WERI-Rb-1 (cell line): ENCODE measurements around the gene KIAA1755.

ENCODE experiments used
- DNase-seq: peaks from one replicate; pipeline ENCODE4 v3.0.0-alpha.2; 2020
- H3K27ac ChIP-seq: fragments of 250-450 bp; sonication (Bioruptor Pico); 2 replicates; pipeline ENCODE4 v1.5.1; 2020; ENCODE audit warnings: mild to moderate bottlenecking, moderate library complexity
- H3K27me3 ChIP-seq: fragments of 250-450 bp; sonication (Bioruptor Pico); 2 replicates; pipeline ENCODE4 v1.5.1; 2021; ENCODE audit warnings: mild to moderate bottlenecking, low read depth, moderate library complexity; ENCODE audit not compliant: insufficient read depth, severe bottlenecking
- H3K36me3 ChIP-seq: fragments of 250-450 bp; sonication (Bioruptor Pico); 2 replicates; pipeline ENCODE4 v1.5.1; 2020; ENCODE audit warnings: mild to moderate bottlenecking, moderate library complexity
- H3K4me3 ChIP-seq: 2 replicates; pipeline ENCODE4 v1.5.1; 2011; ENCODE audit warnings: low read depth, mild to moderate bottlenecking, control low read depth, low read length
- H3K9me3 ChIP-seq: fragments of 250-450 bp; sonication (Bioruptor Pico); 2 replicates; pipeline ENCODE4 v1.5.1; 2021; ENCODE audit warnings: mild to moderate bottlenecking, moderate library complexity; ENCODE audit not compliant: severe bottlenecking
- TF ChIP-seq, protein P1 (sequence below): IDR thresholded peaks from 2 replicates; pipeline ENCODE4 v1.5.1; 2011; ENCODE audit warnings: low read depth, mild to moderate bottlenecking, control low read depth, inconsistent platforms, low read length

The KIAA1755 gene

DNA sequence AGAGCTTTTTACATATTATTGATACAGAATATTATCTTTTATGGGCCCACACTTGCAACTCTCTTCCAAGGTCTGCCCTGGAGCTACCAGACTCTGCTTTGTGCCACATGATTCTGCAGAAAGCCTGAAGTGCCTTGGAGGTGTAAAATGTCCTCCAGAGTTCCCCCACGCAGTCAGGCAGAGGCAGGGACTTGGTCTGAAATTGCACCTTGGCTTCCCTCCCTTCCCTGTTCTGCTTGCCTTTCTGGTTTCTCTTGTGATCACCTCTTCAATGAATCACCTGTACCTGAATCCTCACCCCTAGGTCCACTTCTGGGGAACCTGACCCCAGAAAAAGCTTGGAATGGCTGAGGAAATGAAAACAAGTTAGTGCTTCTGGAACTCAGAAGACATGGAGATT lies 52.4 kb downstream of the KIAA1755 start:
- H3K27ac ChIP-seq: no peak overlapping the region
- TF ChIP-seq, protein P1, sequence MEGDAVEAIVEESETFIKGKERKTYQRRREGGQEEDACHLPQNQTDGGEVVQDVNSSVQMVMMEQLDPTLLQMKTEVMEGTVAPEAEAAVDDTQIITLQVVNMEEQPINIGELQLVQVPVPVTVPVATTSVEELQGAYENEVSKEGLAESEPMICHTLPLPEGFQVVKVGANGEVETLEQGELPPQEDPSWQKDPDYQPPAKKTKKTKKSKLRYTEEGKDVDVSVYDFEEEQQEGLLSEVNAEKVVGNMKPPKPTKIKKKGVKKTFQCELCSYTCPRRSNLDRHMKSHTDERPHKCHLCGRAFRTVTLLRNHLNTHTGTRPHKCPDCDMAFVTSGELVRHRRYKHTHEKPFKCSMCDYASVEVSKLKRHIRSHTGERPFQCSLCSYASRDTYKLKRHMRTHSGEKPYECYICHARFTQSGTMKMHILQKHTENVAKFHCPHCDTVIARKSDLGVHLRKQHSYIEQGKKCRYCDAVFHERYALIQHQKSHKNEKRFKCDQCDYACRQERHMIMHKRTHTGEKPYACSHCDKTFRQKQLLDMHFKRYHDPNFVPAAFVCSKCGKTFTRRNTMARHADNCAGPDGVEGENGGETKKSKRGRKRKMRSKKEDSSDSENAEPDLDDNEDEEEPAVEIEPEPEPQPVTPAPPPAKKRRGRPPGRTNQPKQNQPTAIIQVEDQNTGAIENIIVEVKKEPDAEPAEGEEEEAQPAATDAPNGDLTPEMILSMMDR: no peak

GRCh38 chr20:38207621-38208020 lies 52.9 kb downstream of the KIAA1755 start:
- no peak for DNase-seq
- Histone ChIP-seq H3K4me3 (no peak overlapping the region), H3K36me3 (no peaks in the 10 kb centered on the region), H3K9me3 (no peaks in the 10 kb centered on the region), H3K27ac (no peak overlapping the region), H3K27me3 (no peaks in the 10 kb centered on the region)
- TF ChIP-seq, protein P1: no peak

More for the DNA sequence above, 52.4 kb downstream of the KIAA1755 start:
- Histone ChIP-seq H3K4me3 (no peak overlapping the region), H3K9me3 (no peaks in the 10 kb centered on the region), H3K27me3 (no peaks in the 10 kb centered on the region), H3K36me3 (no peaks in the 10 kb centered on the region)
- no peak for DNase-seq

DNA sequence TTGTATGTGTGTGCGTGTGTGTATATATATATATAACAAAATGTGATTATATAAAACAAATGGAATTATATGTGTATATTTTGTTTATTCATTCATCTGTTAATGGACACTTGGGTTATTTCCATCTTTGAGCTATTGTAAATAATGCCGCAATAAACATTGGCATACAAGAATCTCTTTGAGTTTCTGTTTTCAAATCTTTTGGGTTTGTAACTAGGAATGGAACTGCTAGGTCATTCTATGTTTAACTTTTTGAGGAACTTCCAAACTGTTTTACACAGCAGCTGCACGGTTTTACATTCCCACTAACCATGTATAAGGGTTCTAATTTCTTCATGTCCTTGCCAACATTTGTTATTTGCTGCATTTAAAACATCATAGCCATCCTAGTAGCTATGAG lies 55.5 kb downstream of the KIAA1755 start:
- Histone ChIP-seq H3K4me3 (no peak overlapping the region), H3K27me3 (no peaks in the 10 kb centered on the region), H3K9me3 (no peaks in the 10 kb centered on the region), H3K36me3 (no peaks in the 10 kb centered on the region), H3K27ac (no peak overlapping the region)
- no peak for DNase-seq
- TF ChIP-seq, protein P1: no peak

GRCh38 chr20:38203981-38204357 lies 56.6 kb downstream of the KIAA1755 start:
- Histone ChIP-seq H3K36me3 (no peaks in the 10 kb centered on the region), H3K27me3 (no peaks in the 10 kb centered on the region), H3K4me3 (no peak overlapping the region), H3K27ac (no peak overlapping the region), H3K9me3 (no peaks in the 10 kb centered on the region)
- TF ChIP-seq, protein P1: no peak
- DNase-seq: no peak

DNA sequence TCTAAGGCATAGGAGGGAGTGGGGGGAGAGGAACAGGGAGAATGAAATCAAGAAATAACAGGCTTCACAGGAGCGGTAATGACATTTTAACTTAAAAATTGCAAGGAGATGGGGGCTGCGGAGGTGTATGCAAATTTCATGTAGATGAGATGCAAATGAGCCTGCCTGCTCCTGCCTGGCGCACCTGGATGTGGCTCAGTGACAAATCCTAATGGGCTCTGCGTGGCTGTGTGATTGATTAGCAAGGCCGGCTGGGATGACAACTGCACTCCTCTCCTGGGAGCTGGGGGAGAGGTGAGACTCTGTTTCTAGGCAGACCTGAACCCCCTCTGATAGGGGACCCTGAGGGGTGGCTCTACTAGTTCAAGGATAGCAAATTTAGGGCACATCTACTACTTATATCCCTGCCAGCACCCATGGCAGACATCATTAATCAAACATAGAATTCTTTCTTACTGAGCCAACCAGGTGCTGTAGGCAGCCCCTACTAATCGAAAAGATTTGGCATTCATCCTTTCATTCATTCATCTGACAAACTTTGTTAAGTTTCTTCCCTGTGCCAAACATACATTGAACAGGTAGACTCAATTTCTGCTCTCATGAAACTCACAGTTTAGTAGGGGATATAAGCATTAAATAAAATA lies 57.1 kb downstream of the KIAA1755 start:
- H3K36me3 ChIP-seq: no peaks in the 10 kb centered on the region
- no peaks in the 10 kb centered on the region for H3K27me3 ChIP-seq
- H3K27ac ChIP-seq: no peak overlapping the region
- H3K4me3 ChIP-seq: no peak overlapping the region
- TF ChIP-seq, protein P1: no peak
- DNase-seq: no peak
- no peaks in the 10 kb centered on the region for H3K9me3 ChIP-seq

GRCh38 chr20:38202982-38203293 lies 57.6 kb downstream of the KIAA1755 start:
- H3K27ac ChIP-seq: no peak overlapping the region
- no peaks in the 10 kb centered on the region for H3K9me3 ChIP-seq
- DNase-seq: no peak
- H3K4me3 ChIP-seq: no peak overlapping the region
- TF ChIP-seq, protein P1: no peak
- H3K36me3 ChIP-seq: no peaks in the 10 kb centered on the region
- H3K27me3 ChIP-seq: no peaks in the 10 kb centered on the region
